Cardiac fibroblast (primary cell): ENCODE measurements around the gene CIAO2B.

ENCODE experiments used
- DNase-seq, 2 donors: peaks; one replicate each; pipeline versions ENCODE4 v3.0.0 to v3.0.0-alpha.2; 2010; ENCODE audit warnings: low read depth in 2 of 2
- H3K4me3 ChIP-seq, 2 donors: replicated peaks in 1 of 2; 1 replicate in 1 of 2; 2 replicates in 1 of 2; pipeline ENCODE4 v1.5.1; 2011; ENCODE audit warnings: low read depth in 2 of 2, low read length in 2 of 2, mild to moderate bottlenecking in 2 of 2, moderate library complexity in 1 of 2
- CTCF ChIP-seq: IDR thresholded peaks from one replicate; pipeline ENCODE4 v1.5.1; 2011; ENCODE audit warnings: low read depth, mild to moderate bottlenecking, low read length, inconsistent platforms

Gene CIAO2B

GRCh38 chr16:66943426-66944053 is 9.3 kb upstream of the CIAO2B start:
- H3K4me3 ChIP-seq: no peak overlapping the region
- no peak for TF ChIP-seq CTCF
- no peak for DNase-seq

GRCh38 chr16:66942981-66943380 is 8.8 kb upstream of the CIAO2B start:
- DNase-seq: no peak
- no peak overlapping the region for H3K4me3 ChIP-seq
- TF ChIP-seq CTCF: no peak

GRCh38 chr16:66940236-66940635 is 6.0 kb upstream of the CIAO2B start:
- no peak for DNase-seq
- no peak overlapping the region for H3K4me3 ChIP-seq
- TF ChIP-seq CTCF: no peak

GRCh38 chr16:66939366-66939765 is 5.2 kb upstream of the CIAO2B start:
- DNase-seq: no peak
- no peak for TF ChIP-seq CTCF
- H3K4me3 ChIP-seq: no peak overlapping the region

GRCh38 chr16:66937725-66938337 is 3.6 kb upstream of the CIAO2B start:
- no peak overlapping the region for H3K4me3 ChIP-seq
- DNase-seq: no peak
- TF ChIP-seq CTCF: no peak

GRCh38 chr16:66936889-66937554 is 2.8 kb upstream of the CIAO2B start:
- no peak for DNase-seq
- no peak for TF ChIP-seq CTCF
- no peak overlapping the region for H3K4me3 ChIP-seq
